Transverse colon (tissue), 4 donors: ENCODE measurements around the gene KPTN.

Source experiments
- EP300 ChIP-seq: sonication (generic); formaldehyde crosslinking; IDR thresholded peaks from one replicate; pipeline ENCODE4 v1.6.1; 2017; ENCODE audit warnings: antibody characterized with exemption, low read depth
- POLR2AphosphoS5 ChIP-seq, 3 donors: sonication (generic); formaldehyde crosslinking; IDR thresholded peaks; one replicate each; pipeline ENCODE4 v1.6.1; 2016; ENCODE audit warnings: antibody characterized with exemption in 3 of 3
- TF ChIP-seq, protein P1 (sequence below), 5 experiments: fragments of 200-600 bp in 3 of 5; fragments of 450-650 bp in 2 of 5; sonication (generic) in 3 of 5; IDR thresholded peaks; 1 replicate in 2 of 5; 2 replicates in 3 of 5; pipeline ENCODE4 v1.5.1; 2016 to 2017; ENCODE audit warnings: antibody characterized with exemption in 5 of 5, inconsistent platforms in 3 of 5, mild to moderate bottlenecking in 2 of 5, moderate library complexity in 1 of 5

DNA sequence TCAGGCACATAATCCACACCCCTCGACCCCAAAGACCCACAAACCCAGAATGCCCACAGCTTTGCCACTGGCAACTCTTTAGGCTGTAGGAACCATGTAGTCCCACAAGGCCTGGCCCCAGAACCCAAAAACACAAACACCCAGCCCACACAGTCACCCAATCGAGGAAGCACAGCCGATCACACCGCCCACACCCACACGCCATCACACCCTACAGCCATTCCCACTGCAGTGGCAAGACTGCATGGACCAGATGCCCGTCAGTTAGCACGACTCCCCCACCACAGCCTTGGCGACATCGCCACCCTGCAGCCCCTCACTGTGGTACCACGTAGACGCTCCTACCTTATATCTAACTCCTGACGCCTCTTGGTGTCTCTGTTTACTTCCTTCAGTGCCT is 40.7 kb downstream of the KPTN start:
- TF ChIP-seq EP300: no peak
- no peak for TF ChIP-seq POLR2AphosphoS5 (IDR thresholded peaks at IDR 0.05)
- TF ChIP-seq, protein P1, sequence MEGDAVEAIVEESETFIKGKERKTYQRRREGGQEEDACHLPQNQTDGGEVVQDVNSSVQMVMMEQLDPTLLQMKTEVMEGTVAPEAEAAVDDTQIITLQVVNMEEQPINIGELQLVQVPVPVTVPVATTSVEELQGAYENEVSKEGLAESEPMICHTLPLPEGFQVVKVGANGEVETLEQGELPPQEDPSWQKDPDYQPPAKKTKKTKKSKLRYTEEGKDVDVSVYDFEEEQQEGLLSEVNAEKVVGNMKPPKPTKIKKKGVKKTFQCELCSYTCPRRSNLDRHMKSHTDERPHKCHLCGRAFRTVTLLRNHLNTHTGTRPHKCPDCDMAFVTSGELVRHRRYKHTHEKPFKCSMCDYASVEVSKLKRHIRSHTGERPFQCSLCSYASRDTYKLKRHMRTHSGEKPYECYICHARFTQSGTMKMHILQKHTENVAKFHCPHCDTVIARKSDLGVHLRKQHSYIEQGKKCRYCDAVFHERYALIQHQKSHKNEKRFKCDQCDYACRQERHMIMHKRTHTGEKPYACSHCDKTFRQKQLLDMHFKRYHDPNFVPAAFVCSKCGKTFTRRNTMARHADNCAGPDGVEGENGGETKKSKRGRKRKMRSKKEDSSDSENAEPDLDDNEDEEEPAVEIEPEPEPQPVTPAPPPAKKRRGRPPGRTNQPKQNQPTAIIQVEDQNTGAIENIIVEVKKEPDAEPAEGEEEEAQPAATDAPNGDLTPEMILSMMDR (IDR thresholded peaks at IDR 0.05): no peak
